GM21529 (cell line): Measurements from ENCODE around the gene PDE4D.
"Not testable (repeated sequence)": the region's sequence is repeated elsewhere in the genome, so short reads cannot be mapped to it uniquely, and the experiment has no call there.

ENCODE experiments used
- ATAC-seq: cut with Tn5 transposase; IDR thresholded peaks from one replicate; pipeline ENCODE4 v1.9.1; 2021; ENCODE audit not compliant: unreplicated experiment

PDE4D gene

DNA sequence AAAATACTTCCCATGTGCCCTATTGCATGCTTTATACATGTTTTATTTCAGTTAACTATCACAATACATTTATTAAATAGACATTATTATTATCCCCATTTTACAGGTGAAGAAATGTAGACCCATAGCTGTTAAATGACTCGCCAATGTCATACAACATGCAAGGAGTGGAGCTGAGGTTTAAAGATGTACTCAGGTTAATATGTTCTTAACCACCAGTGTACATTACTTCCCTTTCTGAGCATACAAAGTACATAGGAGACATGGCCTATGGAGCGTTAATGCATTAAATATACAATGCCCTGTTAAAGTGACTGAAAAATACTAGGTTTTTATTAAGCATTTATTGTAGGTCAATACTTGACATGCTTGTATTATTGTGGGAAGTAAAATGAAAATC is 407.0 kb downstream of the PDE4D start:
- ATAC-seq, result no peak

DNA sequence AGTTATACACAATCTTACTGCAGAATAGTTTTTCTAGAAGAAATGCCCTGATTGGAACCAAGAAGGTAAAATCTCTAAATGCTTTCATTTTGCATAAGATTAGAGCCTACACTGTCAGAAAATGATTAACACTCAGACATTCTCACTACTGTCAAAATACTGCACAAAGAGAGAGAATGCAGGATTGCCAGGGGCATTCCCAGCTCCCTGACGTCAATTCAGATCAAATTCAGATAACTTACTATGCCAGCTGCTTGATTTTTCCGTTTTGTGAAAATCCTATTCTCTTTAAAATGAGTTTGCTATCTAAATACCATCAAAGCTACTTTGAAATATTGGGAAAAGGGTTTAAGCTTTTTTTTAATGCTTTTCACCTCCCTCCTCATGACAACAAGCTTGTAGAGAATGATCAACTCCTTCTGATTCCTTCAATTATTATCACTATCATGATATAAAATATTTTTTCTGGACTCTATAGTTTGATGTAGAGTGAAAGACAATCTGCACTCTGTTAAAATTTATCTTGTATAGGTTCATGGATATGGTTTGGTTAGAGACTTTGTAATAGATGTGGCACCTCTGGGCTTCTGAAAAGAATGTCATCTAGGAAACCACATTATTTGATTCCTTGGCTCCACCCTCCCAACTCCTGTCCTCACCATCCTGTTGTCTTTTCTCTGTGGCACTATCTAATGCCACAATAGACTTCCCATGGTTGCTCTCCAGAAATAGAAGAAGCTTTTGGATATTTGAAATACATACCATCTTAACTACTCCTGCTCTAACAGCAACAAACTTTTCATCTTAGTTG is 407.7 kb downstream of the PDE4D start:
- no peak for ATAC-seq

DNA sequence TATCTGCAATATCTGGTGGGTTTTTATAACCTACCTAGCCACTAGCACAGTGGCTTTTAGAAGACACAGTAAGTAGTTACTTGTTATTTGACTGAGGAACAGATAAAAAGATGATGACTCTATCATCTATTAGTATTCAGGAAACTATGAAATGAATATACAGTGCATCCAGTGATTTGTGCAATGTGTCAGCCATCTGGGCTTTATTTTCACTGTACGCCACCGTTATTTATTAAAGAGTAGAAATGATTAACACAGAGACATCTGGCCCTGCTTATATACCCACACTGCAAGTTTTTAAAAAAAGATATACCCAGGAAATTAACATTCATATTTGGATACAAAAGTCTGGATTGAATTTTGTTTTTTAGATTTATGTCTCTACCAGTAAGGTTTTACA is 408.4 kb downstream of the PDE4D start:
- ATAC-seq, result no peak

DNA sequence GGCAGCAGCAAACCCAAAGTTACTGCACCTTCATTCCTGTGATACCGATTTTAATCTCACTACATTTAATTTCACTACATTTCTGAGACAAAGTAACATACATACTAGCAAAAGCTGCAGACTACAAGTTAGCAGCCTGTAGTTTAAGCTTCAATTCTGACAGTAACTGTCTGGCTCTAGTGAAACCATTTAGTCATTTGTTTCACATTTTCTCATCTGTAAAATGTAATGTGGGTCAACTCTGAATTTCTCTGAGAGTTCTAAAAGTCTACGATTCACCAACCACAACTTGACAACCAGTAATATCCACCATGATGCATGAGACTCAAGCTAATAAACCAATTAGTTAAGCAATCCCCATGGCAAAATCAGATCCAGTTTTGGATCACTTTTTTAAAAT is 408.9 kb downstream of the PDE4D start:
- no peak for ATAC-seq

DNA sequence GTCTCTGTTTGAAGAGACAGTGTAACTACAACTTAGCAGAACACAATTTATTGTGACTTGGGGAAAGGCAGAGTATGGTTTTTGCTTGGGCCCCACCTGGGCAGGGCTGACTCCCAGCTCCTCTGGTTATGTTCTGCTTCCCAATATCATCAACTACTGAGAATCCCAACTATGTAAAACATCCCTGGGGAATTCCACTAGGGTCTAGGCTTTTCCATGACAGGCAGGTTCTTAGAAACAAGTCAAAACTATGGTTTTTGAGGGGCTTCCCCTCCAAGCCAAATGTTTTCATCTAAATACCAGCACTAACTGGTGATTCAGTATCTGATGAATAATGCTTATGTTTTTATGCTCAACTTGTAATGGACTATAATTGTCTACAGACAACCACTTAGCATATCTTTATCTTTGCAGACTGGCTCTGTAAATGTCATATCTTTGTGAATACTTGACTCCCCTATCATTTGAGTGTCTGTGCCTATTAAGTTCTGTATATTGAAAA is 409.5 kb downstream of the PDE4D start:
- no peak for ATAC-seq

DNA sequence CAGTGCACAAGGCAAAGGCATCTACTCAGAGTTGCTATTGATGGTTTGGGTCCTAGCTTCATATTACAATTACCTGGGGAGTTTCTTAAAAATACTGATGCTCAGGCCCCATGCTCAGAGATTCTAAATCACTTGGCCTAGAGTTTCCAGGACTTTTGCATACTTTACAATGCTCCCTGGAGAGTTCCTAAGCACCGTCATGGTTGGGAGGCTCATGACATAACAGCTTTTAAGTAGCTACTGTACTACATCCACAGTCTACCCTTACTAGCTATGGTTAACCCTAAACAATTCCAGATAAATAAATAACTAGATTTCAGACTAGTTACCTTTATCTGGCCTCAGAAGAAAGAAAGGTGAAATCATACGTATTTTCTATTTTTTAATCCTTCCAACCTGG is 414.4 kb downstream of the PDE4D start:
- ATAC-seq, result no peak

DNA sequence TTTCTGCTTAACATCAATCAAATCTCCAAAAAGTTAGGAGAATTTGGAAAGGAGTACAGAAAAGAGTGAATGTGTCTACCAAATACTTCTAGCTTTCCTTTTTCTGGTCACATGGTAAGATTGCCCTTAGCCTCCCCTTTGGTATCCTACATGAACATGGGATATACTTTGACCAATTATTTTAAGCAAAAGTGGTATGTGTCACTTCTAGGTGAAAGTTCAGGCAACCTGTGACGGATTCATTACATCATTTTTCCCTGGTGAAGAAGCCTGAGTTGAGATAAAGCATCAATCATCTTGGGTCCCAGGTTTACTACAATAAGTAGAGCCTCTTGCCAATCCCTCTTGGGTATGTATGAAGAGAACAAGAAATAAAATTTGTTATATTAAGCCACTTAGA is 419.2 kb downstream of the PDE4D start:
- no peak for ATAC-seq

DNA sequence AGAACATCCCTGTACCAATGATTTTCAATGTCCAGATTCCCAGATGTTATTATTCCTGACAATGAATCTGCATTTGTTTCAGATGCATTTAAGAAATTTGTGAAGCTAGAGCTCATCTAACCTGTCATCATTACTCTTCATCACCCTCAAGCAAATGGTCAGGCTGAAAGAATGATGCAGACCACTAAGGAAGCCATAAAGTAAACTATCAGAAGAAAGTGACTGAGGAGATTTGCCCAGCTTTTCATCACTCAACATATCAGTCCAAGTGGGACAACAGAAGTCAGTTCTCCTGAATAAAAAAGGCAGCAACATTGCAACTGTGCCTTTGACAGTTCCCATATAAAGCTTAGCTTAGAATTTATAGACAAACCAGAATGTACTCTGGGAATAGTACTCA is 419.9 kb downstream of the PDE4D start:
- ATAC-seq, result no peak

DNA sequence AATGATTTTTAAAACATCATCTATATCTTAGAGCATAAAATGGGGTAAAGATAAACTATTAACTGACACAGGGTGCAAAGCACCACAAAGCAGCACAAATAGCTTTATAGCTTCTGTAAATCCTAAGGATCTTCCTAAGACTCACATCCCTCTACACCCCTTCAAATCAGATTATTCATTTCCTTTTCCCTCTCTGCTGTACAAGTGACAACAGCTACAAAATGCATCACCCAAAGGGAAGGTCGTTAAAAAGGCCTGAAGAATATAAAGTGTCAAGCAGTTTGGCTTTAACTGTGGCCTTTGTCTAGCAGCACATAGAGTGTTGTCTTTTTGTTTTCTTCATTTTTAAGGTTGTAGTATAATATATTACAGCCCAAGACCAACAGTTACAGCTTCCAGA is 422.1 kb downstream of the PDE4D start:
- no peak for ATAC-seq

- no peak for ATAC-seq
Measured at GRCh38 chr5:59467969-59468368, 425.6 kb downstream of the PDE4D start.

DNA sequence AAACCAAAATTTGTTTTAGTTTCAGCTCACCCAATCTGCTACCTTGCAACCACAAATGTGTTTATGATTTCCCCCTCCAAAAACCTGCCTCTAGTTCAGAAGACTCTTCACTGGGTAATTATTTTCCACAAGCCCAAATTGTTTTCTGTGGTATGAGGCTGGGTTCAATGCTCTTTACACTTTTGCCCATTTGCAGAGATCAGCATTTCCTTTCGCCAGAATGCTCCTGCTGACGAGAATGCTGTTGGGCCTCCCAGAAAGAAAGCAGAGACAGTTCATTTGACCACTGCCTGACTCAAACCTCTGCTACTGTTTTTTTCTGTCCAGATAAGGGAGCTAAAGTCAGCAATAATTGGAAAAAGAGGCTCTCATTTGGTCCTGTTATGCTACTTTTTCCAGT is 427.3 kb downstream of the PDE4D start:
- ATAC-seq, result no peak

- ATAC-seq, result no peak
Measured at GRCh38 chr5:59464969-59465368, 428.6 kb downstream of the PDE4D start.

- ATAC-seq, result not testable (repeated sequence)
Measured at GRCh38 chr5:59463618-59464166, 429.8 kb downstream of the PDE4D start.

DNA sequence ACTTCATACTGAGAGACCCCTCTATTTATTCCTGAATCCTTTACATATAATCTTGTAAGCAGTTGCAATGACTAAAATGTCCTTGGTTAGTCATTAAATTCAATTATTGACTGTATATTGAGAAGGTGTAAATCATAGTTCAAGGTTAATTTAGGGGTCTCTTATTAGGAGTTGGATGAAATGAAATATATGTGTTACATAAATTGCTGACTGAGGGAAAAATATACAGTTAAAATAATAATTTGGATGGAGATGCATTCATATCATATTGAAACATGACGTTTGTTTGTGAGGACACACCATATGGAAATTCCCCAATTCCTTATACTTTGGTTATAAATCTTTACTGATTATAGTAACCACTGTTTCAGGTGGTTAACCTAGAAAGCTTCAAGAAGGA is 430.6 kb downstream of the PDE4D start:
- no peak for ATAC-seq

DNA sequence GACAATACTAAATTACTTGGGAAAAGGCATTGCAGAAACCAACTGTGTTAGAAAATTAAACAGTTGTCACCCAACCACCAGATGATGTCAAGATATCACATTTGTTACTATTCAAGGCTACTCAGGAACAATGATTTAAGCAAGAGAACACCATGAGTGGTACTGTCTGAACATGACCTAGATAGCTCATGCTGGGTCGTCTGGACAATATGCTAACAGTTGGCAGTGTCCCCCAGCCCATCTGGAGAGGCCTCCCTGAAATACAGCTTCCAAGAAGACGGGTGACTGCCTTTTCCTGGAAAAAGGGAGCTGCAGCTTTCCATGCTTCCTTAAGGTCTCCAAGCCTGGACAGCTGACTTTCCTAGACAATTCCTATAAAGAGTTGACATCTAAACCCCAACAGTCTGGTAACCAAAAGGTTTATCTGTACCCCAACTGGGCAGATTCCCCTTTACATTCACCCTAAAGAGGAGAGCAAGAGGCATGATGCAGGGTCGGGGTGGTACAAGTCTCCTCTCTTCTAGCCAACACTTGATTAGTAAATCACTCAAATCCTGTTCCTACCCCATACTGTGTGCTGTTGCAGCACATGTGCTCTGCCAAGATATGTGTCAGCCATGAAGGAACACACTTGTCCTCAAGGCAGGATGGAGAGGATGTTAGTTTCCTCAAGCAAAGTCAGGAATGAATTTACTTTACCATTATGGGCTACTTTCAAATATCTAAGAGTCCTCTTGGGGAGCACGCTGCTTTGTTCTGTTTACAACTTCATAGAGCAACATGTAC is 433.0 kb downstream of the PDE4D start:
- ATAC-seq, result no peak

- no peak for ATAC-seq
Measured at GRCh38 chr5:59458966-59459729, 434.4 kb downstream of the PDE4D start.

DNA sequence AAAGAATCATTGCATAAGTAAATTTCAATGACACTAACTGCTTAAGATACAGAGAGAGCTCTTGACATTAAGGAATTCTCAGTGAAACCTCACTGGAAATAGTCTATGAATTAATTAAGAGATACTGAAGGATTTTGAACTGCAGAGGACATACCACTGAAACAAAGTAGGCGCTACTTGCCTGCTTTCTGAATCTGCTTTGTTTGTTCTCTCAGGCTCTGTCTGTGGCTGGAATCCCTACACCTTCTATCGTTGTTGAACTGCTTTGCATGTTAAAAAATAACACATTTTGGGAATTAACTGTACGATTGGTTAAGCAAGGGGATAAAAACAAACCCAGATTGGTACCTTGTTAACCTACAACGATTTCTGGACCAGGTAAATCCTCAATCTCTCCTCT is 435.2 kb downstream of the PDE4D start:
- no peak for ATAC-seq

DNA sequence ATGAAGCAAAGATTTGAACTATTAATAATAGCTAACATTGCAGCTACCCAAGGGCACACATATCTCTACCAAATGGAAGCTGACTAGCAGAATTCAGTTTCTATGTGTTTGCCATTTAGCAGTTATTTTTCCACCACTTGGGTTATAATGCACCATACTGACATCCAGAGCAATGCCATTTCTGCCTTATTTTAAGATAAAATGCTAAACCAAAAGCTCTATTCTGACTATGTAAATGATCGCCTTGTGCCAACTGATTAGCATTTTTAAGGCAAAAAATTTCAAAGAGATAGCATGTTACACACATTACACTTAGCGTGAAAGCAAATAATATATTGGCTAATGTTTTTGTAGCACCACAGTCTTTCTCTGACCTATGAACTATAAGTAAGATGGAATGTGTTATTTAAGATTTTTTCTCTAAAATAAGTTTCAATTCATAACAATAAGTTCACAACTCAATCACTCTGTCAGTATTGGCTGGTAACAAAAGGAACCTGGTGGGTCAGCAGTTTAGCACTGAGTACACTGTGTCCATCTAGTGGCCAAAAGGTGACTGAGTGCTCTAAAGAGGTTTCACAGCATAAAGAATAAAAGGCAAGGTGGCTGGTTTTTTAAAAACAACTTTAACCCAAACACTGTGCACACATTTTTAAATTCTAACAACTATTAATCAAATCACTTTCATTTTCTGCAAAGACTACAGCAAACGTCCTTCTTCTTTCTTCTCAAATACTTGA is 443.5 kb downstream of the PDE4D start:
- no peak for ATAC-seq

GRCh38 chr5:59446356-59446755 is 447.2 kb downstream of the PDE4D start:
- no peak for ATAC-seq

DNA sequence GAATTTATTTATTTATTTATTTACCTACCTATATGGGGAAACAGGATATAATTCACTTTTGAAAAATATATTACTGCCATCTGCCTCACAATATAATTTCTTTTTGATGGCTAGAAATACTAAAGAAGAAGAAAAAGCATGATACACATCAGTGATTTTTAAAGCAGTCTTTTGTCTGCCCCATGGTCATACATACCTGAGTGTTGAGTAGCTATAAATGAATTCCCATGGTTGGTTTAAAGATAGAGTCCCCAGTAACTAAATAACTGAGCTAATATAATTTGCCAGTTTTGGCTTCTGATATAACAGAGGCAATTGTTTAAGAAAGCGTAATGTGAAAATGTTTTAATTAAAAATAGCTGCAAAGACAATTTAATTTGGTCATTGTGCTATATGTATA is 447.8 kb downstream of the PDE4D start:
- no peak for ATAC-seq

GRCh38 chr5:59439303-59439702 is 454.2 kb downstream of the PDE4D start:
- no peak for ATAC-seq
